ENCODE measurements around the gene BANP.
"Not testable (repeated sequence)": the region's sequence is repeated elsewhere in the genome, so short reads cannot be mapped to it uniquely, and the experiment has no call there.

The BANP gene

GRCh38 chr16:88033003-88033740, 81.9 kb downstream of the BANP start:
- not testable (repeated sequence) for DNase-seq (ENCODE audit: low read depth)

GRCh38 chr16:88034770-88035169, 83.5 kb downstream of the BANP start:
- DNase-seq (ENCODE audit: low read depth) = no peak

- DNase-seq (ENCODE audit: low read depth) = no peak
These were observed 84.1 kb downstream of the BANP start for GRCh38 chr16:88035292-88035691.

- DNase-seq (ENCODE audit: low read depth) = not testable (repeated sequence)
These were observed 84.8 kb downstream of the BANP start for GRCh38 chr16:88035884-88036639.

GRCh38 chr16:88036640-88036996, 85.4 kb downstream of the BANP start:
- not testable (repeated sequence) for DNase-seq (ENCODE audit: low read depth)

GRCh38 chr16:88037359-88037758, 86.1 kb downstream of the BANP start:
- DNase-seq (ENCODE audit: low read depth) = not testable (repeated sequence)

GRCh38 chr16:88037876-88038525, 86.8 kb downstream of the BANP start:
- DNase-seq (ENCODE audit: low read depth) = not testable (repeated sequence)

- DNase-seq (ENCODE audit: low read depth) = not testable (repeated sequence)
These were observed 87.3 kb downstream of the BANP start for GRCh38 chr16:88038526-88038908.

GRCh38 chr16:88039591-88039990, 88.4 kb downstream of the BANP start:
- DNase-seq (ENCODE audit: low read depth) = no peak

- DNase-seq (ENCODE audit: low read depth) = not testable (repeated sequence)
These were observed 89.1 kb downstream of the BANP start for GRCh38 chr16:88040196-88040876.

GRCh38 chr16:88040877-88041244, 89.6 kb downstream of the BANP start:
- DNase-seq (ENCODE audit: low read depth) = not testable (repeated sequence)

GRCh38 chr16:88041506-88041905, 90.3 kb downstream of the BANP start:
- not testable (repeated sequence) for DNase-seq (ENCODE audit: low read depth)

- DNase-seq (ENCODE audit: low read depth) = not testable (repeated sequence)
These were observed 90.8 kb downstream of the BANP start for GRCh38 chr16:88041986-88042562.

GRCh38 chr16:88043208-88043910, 92.1 kb downstream of the BANP start:
- DNase-seq (ENCODE audit: low read depth) = not testable (repeated sequence)

- DNase-seq (ENCODE audit: low read depth) = not testable (repeated sequence)
These were observed 92.9 kb downstream of the BANP start for GRCh38 chr16:88044121-88044581.

GRCh38 chr16:88045361-88045760, 94.1 kb downstream of the BANP start:
- not testable (repeated sequence) for DNase-seq (ENCODE audit: low read depth)

- DNase-seq (ENCODE audit: low read depth) = no peak
These were observed 94.6 kb downstream of the BANP start for GRCh38 chr16:88045820-88046303.

- no peak for DNase-seq (ENCODE audit: low read depth)
These were observed 96.2 kb downstream of the BANP start for GRCh38 chr16:88047462-88047861.

GRCh38 chr16:88048985-88049384, 97.8 kb downstream of the BANP start:
- DNase-seq (ENCODE audit: low read depth) = no peak

- no peak for DNase-seq (ENCODE audit: low read depth)
These were observed 98.6 kb downstream of the BANP start for GRCh38 chr16:88049561-88050545.

Measured in activated T-cell treated with anti-CD3 and anti-CD28 coated beads for 48 hours (primary cell).